Left ventricle myocardium inferior (tissue), 1 donor: Measurements from ENCODE around the gene MYMX. TPM values are rescaled to one million over a fixed set of nuclear protein-coding genes. Genes with fewer than 3 reads are reported as not detected.

Experiments used
- DNase-seq: peaks from one replicate; pipeline ENCODE4 v3.0.0-alpha.2; 2020
- H3K27ac ChIP-seq: fragments of 200-600 bp; replicated peaks from 2 replicates; pipeline ENCODE4 v1.8.0; 2021
- H3K27me3 ChIP-seq: fragments of 200-600 bp; 2 replicates; pipeline ENCODE4 v1.8.0; 2021; ENCODE audit warnings: low read depth
- H3K36me3 ChIP-seq: fragments of 200-600 bp; 2 replicates; pipeline ENCODE4 v1.8.0; 2021
- H3K4me1 ChIP-seq: fragments of 200-600 bp; 2 replicates; pipeline ENCODE4 v1.8.0; 2021
- H3K4me3 ChIP-seq: fragments of 200-600 bp; 2 replicates; pipeline ENCODE4 v1.8.0; 2021; ENCODE audit warnings: mild to moderate bottlenecking, moderate library complexity
- H3K9me3 ChIP-seq: fragments of 200-600 bp; replicated peaks from 2 replicates; pipeline ENCODE4 v1.8.0; 2021
- CTCF ChIP-seq: fragments of 200-600 bp; IDR thresholded peaks from 2 replicates; pipeline ENCODE4 v1.8.0; 2021; ENCODE audit warnings: antibody characterized with exemption, mild to moderate bottlenecking, borderline replicate concordance
- intact Hi-C: fragments of 100-400 bp; cut with micrococcal nuclease; formaldehyde crosslinking; loops from one replicate; pipeline ENCODE4 v1.11.0; 2022
- total RNA-seq: library from RNA; stranded (reverse); fragmentation: NEBNext Ultra II Directional; extraction: Animal tissue kit (Norgen Biotek cat#: 25700); gene quantifications from one replicate; pipeline ENCODE4 v1.2.1, GENCODE V29; 2021
- donor health status: DM: no; HTN: yes; CAD: no; lungs with severe emphysema.

Gene MYMX
- total RNA-seq, 1 donor from 2014 or later, result 0.36 TPM

- H3K27ac ChIP-seq, result peak overlapping the region; percentile 98
- no peaks in the 10 kb centered on the region for H3K27me3 ChIP-seq
- H3K4me3 ChIP-seq, result peak overlapping the region; percentile 88
- no peak for TF ChIP-seq CTCF
- peaks cover 13% of the 10 kb centered on the region for H3K36me3 ChIP-seq
- H3K9me3 ChIP-seq, result no peaks in the 10 kb centered on the region
- intact Hi-C loops, result no loop called here
- peaks cover 97% of the 10 kb centered on the region for H3K4me1 ChIP-seq
- no peak for DNase-seq
Observed at GRCh38 chr6:44225579-44226325, 9.0 kb downstream of the MYMX start.

GRCh38 chr6:44226368-44227147, 9.8 kb downstream of the MYMX start:
- no peaks in the 10 kb centered on the region for H3K9me3 ChIP-seq
- H3K4me1 ChIP-seq, result peaks cover 97% of the 10 kb centered on the region
- no peaks in the 10 kb centered on the region for H3K27me3 ChIP-seq
- peak overlapping the region; percentile 98 for H3K27ac ChIP-seq
- peak overlapping the region; percentile 88 for H3K4me3 ChIP-seq
- TF ChIP-seq CTCF, result no peak
- intact Hi-C loops, result no loop called here
- H3K36me3 ChIP-seq, result peaks cover 21% of the 10 kb centered on the region
- DNase-seq, result peak; percentile 64

DNA sequence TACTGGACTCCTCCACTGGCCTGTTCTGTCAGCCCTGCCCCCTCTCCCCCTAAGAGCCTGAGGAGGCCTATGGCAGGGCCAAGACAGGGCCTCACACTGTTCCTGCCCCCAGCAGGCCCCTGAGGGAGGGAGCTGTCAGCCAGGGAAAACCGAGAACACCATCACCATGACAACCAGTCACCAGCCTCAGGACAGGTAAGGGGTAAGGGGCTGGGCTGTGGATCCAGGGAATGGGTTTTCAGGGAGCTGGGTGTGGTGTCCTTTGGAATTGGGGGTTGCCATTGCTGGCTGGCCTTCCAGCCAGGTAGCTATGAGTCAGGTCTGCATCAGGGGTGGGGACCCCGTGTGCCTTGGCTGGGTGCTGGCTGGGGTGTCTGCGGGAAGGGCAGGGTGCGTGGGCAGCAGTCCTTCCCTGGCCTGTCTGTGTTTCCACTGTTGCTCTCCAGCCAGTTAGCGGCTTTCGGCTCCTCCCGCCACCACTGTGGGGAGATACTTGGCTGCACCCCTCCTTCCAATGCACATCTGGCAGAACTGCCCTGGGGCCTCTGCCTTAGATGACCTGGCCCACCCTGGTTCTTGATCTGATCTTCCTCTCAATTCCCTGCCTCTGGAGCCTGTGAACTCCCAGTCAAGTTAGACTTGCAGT, 10.5 kb downstream of the MYMX start:
- TF ChIP-seq CTCF, result no peak
- DNase-seq, result peak; percentile 35
- intact Hi-C loops, result no loop called here
- peaks cover 28% of the 10 kb centered on the region for H3K36me3 ChIP-seq
- peak overlapping the region; percentile 88 for H3K4me3 ChIP-seq
- H3K27me3 ChIP-seq, result no peaks in the 10 kb centered on the region
- peak overlapping the region; percentile 98 for H3K27ac ChIP-seq
- peaks cover 97% of the 10 kb centered on the region for H3K4me1 ChIP-seq
- H3K9me3 ChIP-seq, result no peaks in the 10 kb centered on the region

DNA sequence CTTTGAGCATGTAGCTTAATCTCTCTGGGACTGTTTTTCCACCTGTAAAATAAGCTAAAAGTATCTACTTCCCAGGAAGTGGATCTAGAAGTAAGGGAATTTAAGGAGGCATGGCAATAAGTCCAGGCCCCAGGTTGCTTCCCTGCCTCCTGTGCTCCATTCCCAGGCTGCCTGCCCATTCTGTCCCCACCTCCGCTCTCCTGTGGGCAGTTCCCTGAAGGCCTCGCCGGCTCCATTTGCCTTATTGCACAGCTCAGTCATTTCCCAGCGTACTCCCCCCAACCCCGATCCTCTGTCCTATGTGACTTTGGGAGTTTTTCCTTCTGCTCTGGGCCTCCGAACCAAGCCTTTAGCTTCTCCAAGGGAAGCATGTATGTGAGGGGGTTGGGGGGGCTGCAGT, 11.3 kb downstream of the MYMX start:
- TF ChIP-seq CTCF, result no peak
- no peaks in the 10 kb centered on the region for H3K9me3 ChIP-seq
- peak overlapping the region; percentile 98 for H3K27ac ChIP-seq
- H3K36me3 ChIP-seq, result peaks cover 36% of the 10 kb centered on the region
- DNase-seq, result no peak
- H3K4me1 ChIP-seq, result peaks cover 97% of the 10 kb centered on the region
- peak overlapping the region; percentile 88 for H3K4me3 ChIP-seq
- H3K27me3 ChIP-seq, result no peaks in the 10 kb centered on the region
- intact Hi-C loops, result no loop called here

DNA sequence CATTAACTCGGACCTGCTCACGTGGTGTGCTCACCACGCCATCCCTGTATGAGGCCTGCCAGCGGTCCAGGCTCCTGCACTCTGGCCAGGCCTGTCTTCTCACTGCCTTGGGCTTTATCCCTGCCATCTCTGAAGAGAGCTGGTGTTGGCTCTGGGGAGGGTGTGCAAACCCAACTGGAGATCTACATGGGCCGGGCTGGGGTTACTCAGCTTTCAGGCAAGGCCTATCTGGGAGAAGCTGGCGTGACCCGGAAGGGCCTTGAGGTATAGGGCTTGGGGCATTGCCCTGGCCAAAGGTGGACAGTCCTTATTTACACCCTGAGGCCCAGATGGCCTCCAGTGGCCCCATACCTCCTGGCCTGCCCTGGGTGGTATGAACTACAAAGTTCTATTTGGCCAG, 11.7 kb downstream of the MYMX start:
- no peaks in the 10 kb centered on the region for H3K9me3 ChIP-seq
- no peak for TF ChIP-seq CTCF
- H3K4me3 ChIP-seq, result peak overlapping the region; percentile 88
- H3K36me3 ChIP-seq, result peaks cover 40% of the 10 kb centered on the region
- no peak for DNase-seq
- H3K4me1 ChIP-seq, result peaks cover 99% of the 10 kb centered on the region
- H3K27me3 ChIP-seq, result no peaks in the 10 kb centered on the region
- peak overlapping the region; percentile 98 for H3K27ac ChIP-seq
- intact Hi-C loops, result no loop called here
